AG09309 (cell line): Measurements from ENCODE around the gene RELN.

Experiments
- DNase-seq: peaks from one replicate; pipeline ENCODE4 v3.0.0-alpha.2; 2010; ENCODE audit warnings: low read depth
- H3K4me3 ChIP-seq: 2 replicates; pipeline ENCODE4 v1.5.1; 2011; ENCODE audit warnings: mild to moderate bottlenecking, low read depth, low read length, moderate library complexity; ENCODE audit not compliant: control insufficient read depth
- CTCF ChIP-seq: IDR thresholded peaks from 2 replicates; pipeline ENCODE4 v1.5.1; 2011; ENCODE audit warnings: mild to moderate bottlenecking, low read depth, low read length, inconsistent platforms; ENCODE audit not compliant: insufficient read depth, control insufficient read depth; ENCODE audit errors: missing control alignments

The RELN gene

DNA sequence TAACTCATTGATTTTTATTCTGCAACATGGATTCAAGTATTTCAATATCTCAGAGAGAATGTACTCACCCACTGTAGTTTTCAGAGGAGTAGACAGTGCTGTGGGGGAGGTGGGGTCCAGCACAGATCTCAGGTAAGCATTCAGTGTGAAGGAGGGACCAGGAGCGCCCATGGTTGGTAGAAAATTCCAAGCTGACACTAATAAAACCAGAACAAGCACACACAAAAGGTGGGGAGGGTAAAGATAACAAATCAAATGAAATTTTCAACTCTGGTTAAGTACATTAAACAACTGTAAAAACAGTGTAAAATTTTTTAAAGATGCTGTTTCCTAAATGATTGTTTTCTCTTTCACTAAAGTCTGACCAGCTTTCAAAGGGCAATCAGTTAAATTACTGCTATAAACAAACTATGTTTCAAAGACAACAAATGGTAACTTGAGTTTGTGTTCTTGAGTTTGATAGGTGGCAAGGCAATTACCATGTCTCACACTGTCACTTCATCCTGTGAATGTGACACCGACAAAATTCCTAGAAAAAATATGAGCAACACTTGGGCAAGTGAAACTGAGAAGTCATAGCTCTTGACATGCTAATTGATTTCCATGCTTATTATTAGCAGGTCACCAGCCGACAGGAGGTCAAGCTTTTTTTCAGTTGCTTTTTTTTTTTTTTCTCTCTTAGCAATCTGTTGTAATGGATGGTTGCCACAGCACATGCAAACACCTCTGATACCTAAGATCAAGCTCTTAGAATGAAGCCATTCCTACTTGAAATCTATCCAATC is 337.7 kb downstream of the RELN start:
- H3K4me3 ChIP-seq = no peak overlapping the region
- no peak for TF ChIP-seq CTCF
- no peak for DNase-seq

- DNase-seq = no peak
- TF ChIP-seq CTCF = no peak
- H3K4me3 ChIP-seq = no peak overlapping the region
These were observed 340.4 kb downstream of the RELN start for GRCh38 chr7:103649052-103649451.

GRCh38 chr7:103648135-103648534 is 341.3 kb downstream of the RELN start:
- no peak for DNase-seq
- no peak for TF ChIP-seq CTCF
- H3K4me3 ChIP-seq = no peak overlapping the region

GRCh38 chr7:103644319-103644718 is 345.1 kb downstream of the RELN start:
- TF ChIP-seq CTCF = no peak
- no peak overlapping the region for H3K4me3 ChIP-seq
- no peak for DNase-seq

DNA sequence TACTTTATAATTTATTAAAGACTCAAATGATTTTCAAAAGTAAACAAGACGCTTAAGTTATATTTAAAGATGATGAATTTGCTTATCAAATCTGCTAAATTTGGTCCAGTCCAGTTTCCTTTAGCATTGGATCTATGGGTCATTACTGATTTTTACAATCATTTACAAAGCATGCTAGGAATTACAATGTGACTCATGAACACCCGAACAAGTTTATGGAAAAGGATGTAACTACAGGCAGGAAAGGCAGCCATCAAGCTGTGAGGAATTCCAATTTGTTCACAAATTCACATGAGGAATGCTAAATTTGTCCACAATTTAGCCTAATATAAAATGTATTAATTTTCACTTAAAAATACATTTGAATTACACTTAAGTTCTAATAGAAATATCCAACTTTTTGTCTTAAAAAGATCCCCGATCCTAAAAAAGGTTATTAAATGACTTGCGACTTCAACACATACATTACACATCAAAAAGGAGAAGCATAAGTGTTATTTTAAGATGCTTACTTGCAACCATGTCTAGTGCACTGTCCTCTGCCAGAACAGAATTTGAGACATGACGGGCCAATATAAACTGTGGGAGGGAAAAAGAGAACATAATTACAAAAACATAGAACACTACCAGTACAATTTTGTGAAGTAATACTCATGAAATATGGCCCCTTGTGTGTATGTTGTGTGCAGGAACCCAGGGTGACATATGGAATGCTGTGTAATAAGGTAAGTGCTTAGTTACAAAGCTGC is 349.3 kb downstream of the RELN start:
- no peak overlapping the region for H3K4me3 ChIP-seq
- TF ChIP-seq CTCF = no peak
- DNase-seq = peak; percentile 7

GRCh38 chr7:103637726-103638125 is 351.7 kb downstream of the RELN start:
- DNase-seq = no peak
- TF ChIP-seq CTCF = no peak
- no peak overlapping the region for H3K4me3 ChIP-seq
